Activated CD8-positive, alpha-beta T cell treated with anti-CD3 and anti-CD28 coated beads, Interleukin-2, amount 10 ng/mL, durations not matched to agents 7 days and 5 days (primary cell): ENCODE measurements around the gene PIR. TPM values are rescaled to one million over a fixed set of nuclear protein-coding genes. Genes with fewer than 3 reads are reported as not detected.

Experiments used
- ATAC-seq: fragments of 150-1000 bp; cut with Tn5 transposase; one replicate; pipeline ENCODE4 v1.10.0; 2021; ENCODE audit warnings: moderate library complexity
- CTCF ChIA-PET: fragments of 350-600 bp; sonication (Branson Sonifier 250); formaldehyde crosslinking; loops from one replicate; lab custom pipeline; 2021; ENCODE audit warnings: antibody characterized with exemption; lab: Charles Lee
- POLR2A ChIA-PET: fragments of 350-600 bp; sonication (Branson Sonifier 250); formaldehyde crosslinking; loops from one replicate; lab custom pipeline; 2021; ENCODE audit warnings: antibody characterized with exemption; lab: Charles Lee
- DNase-seq: peaks from one replicate; pipeline ENCODE4 v3.0.0-alpha.2; 2020
- H3K27ac Mint-ChIP-seq: one replicate; pipeline ENCODE4 v1.8.0; 2021; ENCODE audit warnings: mild to moderate bottlenecking, mixed read lengths
- H3K27me3 Mint-ChIP-seq: one replicate; pipeline ENCODE4 v1.8.0; 2021; ENCODE audit warnings: low read depth, mixed read lengths
- H3K36me3 Mint-ChIP-seq: one replicate; pipeline ENCODE4 v1.8.0; 2021; ENCODE audit warnings: low read depth, mixed read lengths
- H3K4me1 Mint-ChIP-seq: one replicate; pipeline ENCODE4 v1.8.0; 2021; ENCODE audit warnings: low read depth, mixed read lengths
- H3K4me3 Mint-ChIP-seq: one replicate; pipeline ENCODE4 v1.8.0; 2021; ENCODE audit warnings: mild to moderate bottlenecking, mixed read lengths
- H3K9me3 Mint-ChIP-seq: one replicate; pipeline ENCODE4 v1.8.0; 2022; ENCODE audit warnings: mixed read lengths; ENCODE audit not compliant: insufficient read depth
- total RNA-seq, 2 experiments: library from RNA; stranded (reverse); gene quantifications; one replicate each; pipeline ENCODE4 v1.2.3, GENCODE V29; 2021

The PIR gene
- total RNA-seq, 2 experiments from 2014 or later, result 0.90 to 0.91 TPM

GRCh38 chrX:15438332-15438731, 54.8 kb downstream of the PIR start:
- Mint-ChIP-seq H3K36me3 (no peaks in the 10 kb centered on the region), H3K4me1 (no peaks in the 10 kb centered on the region), H3K27ac (no peak overlapping the region), H3K9me3 (no peaks in the 10 kb centered on the region), H3K4me3 (no peak overlapping the region), H3K27me3 (peaks cover 3% of the 10 kb centered on the region)
- POLR2A ChIA-PET, result no interaction called here
- ATAC-seq (no peak), DNase-seq (no peak)
- CTCF ChIA-PET, result no interaction called here

- ATAC-seq (no peak), DNase-seq (no peak)
- Mint-ChIP-seq H3K4me1 (no peaks in the 10 kb centered on the region), H3K36me3 (no peaks in the 10 kb centered on the region), H3K4me3 (no peak overlapping the region), H3K27me3 (peaks cover 8% of the 10 kb centered on the region), H3K27ac (no peak overlapping the region), H3K9me3 (no peaks in the 10 kb centered on the region)
- ChIA-PET CTCF (no interaction called here), POLR2A (no interaction called here)
Measured at GRCh38 chrX:15437724-15438123, 55.4 kb downstream of the PIR start.

GRCh38 chrX:15435836-15436619, 57.1 kb downstream of the PIR start:
- CTCF ChIA-PET, result no interaction called here
- Mint-ChIP-seq H3K27ac (no peak overlapping the region), H3K27me3 (peaks cover 8% of the 10 kb centered on the region), H3K4me1 (no peaks in the 10 kb centered on the region), H3K9me3 (no peaks in the 10 kb centered on the region), H3K4me3 (no peak overlapping the region), H3K36me3 (no peaks in the 10 kb centered on the region)
- POLR2A ChIA-PET, result no interaction called here
- ATAC-seq (no peak), DNase-seq (no peak)

- Mint-ChIP-seq H3K27ac (no peak overlapping the region), H3K27me3 (peaks cover 8% of the 10 kb centered on the region), H3K4me3 (no peak overlapping the region), H3K4me1 (no peaks in the 10 kb centered on the region), H3K36me3 (no peaks in the 10 kb centered on the region), H3K9me3 (no peaks in the 10 kb centered on the region)
- DNase-seq, result no peak
- ChIA-PET POLR2A (no interaction called here), CTCF (no interaction called here)
- ATAC-seq, result no peak
Measured at GRCh38 chrX:15434205-15434604, 58.9 kb downstream of the PIR start.

GRCh38 chrX:15430584-15430983, 62.5 kb downstream of the PIR start:
- Mint-ChIP-seq H3K4me1 (no peaks in the 10 kb centered on the region), H3K27me3 (peaks cover 8% of the 10 kb centered on the region), H3K9me3 (no peaks in the 10 kb centered on the region), H3K36me3 (no peaks in the 10 kb centered on the region), H3K4me3 (no peak overlapping the region), H3K27ac (no peak overlapping the region)
- DNase-seq, result no peak
- ChIA-PET POLR2A (no interaction called here), CTCF (no interaction called here)
- no peak for ATAC-seq

- peaks cover 8% of the 10 kb centered on the region for H3K27me3 Mint-ChIP-seq
- no peak for ATAC-seq
- H3K4me1 Mint-ChIP-seq, result no peaks in the 10 kb centered on the region
- H3K4me3 Mint-ChIP-seq, result no peak overlapping the region
- no peak for DNase-seq
- CTCF ChIA-PET, result no interaction called here
- no peak overlapping the region for H3K27ac Mint-ChIP-seq
- POLR2A ChIA-PET, result no interaction called here
- H3K9me3 Mint-ChIP-seq, result no peaks in the 10 kb centered on the region
- H3K36me3 Mint-ChIP-seq, result no peaks in the 10 kb centered on the region
Measured at GRCh38 chrX:15430076-15430475, 63.1 kb downstream of the PIR start.

GRCh38 chrX:15425024-15425423, 68.1 kb downstream of the PIR start:
- Mint-ChIP-seq H3K36me3 (no peaks in the 10 kb centered on the region), H3K4me1 (no peaks in the 10 kb centered on the region), H3K9me3 (no peaks in the 10 kb centered on the region), H3K27me3 (no peaks in the 10 kb centered on the region), H3K27ac (no peak overlapping the region), H3K4me3 (no peak overlapping the region)
- DNase-seq (no peak), ATAC-seq (no peak)
- ChIA-PET POLR2A (no interaction called here), CTCF (no interaction called here)

GRCh38 chrX:15418707-15419181, 74.4 kb downstream of the PIR start:
- ATAC-seq, result no peak
- H3K36me3 Mint-ChIP-seq, result no peaks in the 10 kb centered on the region
- H3K27ac Mint-ChIP-seq, result no peak overlapping the region

GRCh38 chrX:15418041-15418706, 75.0 kb downstream of the PIR start:
- ChIA-PET POLR2A (no interaction called here), CTCF (no interaction called here)
- no peaks in the 10 kb centered on the region for H3K9me3 Mint-ChIP-seq
- H3K36me3 Mint-ChIP-seq, result no peaks in the 10 kb centered on the region
- H3K4me3 Mint-ChIP-seq, result no peak overlapping the region
- H3K4me1 Mint-ChIP-seq, result no peaks in the 10 kb centered on the region
- no peak overlapping the region for H3K27ac Mint-ChIP-seq
- DNase-seq (no peak), ATAC-seq (no peak)
- H3K27me3 Mint-ChIP-seq, result no peaks in the 10 kb centered on the region

More at GRCh38 chrX:15418707-15419181, 74.4 kb downstream of the PIR start:
- H3K9me3 Mint-ChIP-seq, result no peaks in the 10 kb centered on the region
- H3K27me3 Mint-ChIP-seq, result no peaks in the 10 kb centered on the region
- ChIA-PET POLR2A (no interaction called here), CTCF (no interaction called here)
- no peak for DNase-seq
- no peaks in the 10 kb centered on the region for H3K4me1 Mint-ChIP-seq
- H3K4me3 Mint-ChIP-seq, result no peak overlapping the region

GRCh38 chrX:15416133-15416993, 76.8 kb downstream of the PIR start:
- ChIA-PET POLR2A (no interaction called here), CTCF (no interaction called here)
- Mint-ChIP-seq H3K4me1 (no peaks in the 10 kb centered on the region), H3K9me3 (no peaks in the 10 kb centered on the region), H3K4me3 (no peak overlapping the region), H3K36me3 (no peaks in the 10 kb centered on the region), H3K27me3 (no peaks in the 10 kb centered on the region), H3K27ac (no peak overlapping the region)
- DNase-seq (no peak), ATAC-seq (no peak)

- no peak overlapping the region for H3K27ac Mint-ChIP-seq
- H3K9me3 Mint-ChIP-seq, result no peaks in the 10 kb centered on the region
- no peaks in the 10 kb centered on the region for H3K27me3 Mint-ChIP-seq
- ATAC-seq (no peak), DNase-seq (no peak)
- CTCF ChIA-PET, result no interaction called here
- no peaks in the 10 kb centered on the region for H3K4me1 Mint-ChIP-seq
- H3K36me3 Mint-ChIP-seq, result no peaks in the 10 kb centered on the region
- POLR2A ChIA-PET, result no interaction called here
- no peak overlapping the region for H3K4me3 Mint-ChIP-seq
Measured at GRCh38 chrX:15413101-15413500, 80.0 kb downstream of the PIR start.

- no peaks in the 10 kb centered on the region for H3K4me1 Mint-ChIP-seq
- H3K9me3 Mint-ChIP-seq, result no peaks in the 10 kb centered on the region
- ChIA-PET POLR2A (no interaction called here), CTCF (no interaction called here)
- ATAC-seq, result no peak
- H3K27me3 Mint-ChIP-seq, result no peaks in the 10 kb centered on the region
- no peak overlapping the region for H3K27ac Mint-ChIP-seq
- no peaks in the 10 kb centered on the region for H3K36me3 Mint-ChIP-seq
- no peak for DNase-seq
- no peak overlapping the region for H3K4me3 Mint-ChIP-seq
Measured at GRCh38 chrX:15410947-15411346, 82.2 kb downstream of the PIR start.
